HS-27A (cell line): ENCODE data around the gene PNPLA3.
"Not testable (repeated sequence)": the region's sequence is repeated elsewhere in the genome, so short reads cannot be mapped to it uniquely, and the experiment has no call there.

Experiments used
- DNase-seq: peaks from one replicate; pipeline ENCODE4 v3.0.0-alpha.2; 2012; ENCODE audit warnings: low read depth, missing footprints

Gene PNPLA3

DNA sequence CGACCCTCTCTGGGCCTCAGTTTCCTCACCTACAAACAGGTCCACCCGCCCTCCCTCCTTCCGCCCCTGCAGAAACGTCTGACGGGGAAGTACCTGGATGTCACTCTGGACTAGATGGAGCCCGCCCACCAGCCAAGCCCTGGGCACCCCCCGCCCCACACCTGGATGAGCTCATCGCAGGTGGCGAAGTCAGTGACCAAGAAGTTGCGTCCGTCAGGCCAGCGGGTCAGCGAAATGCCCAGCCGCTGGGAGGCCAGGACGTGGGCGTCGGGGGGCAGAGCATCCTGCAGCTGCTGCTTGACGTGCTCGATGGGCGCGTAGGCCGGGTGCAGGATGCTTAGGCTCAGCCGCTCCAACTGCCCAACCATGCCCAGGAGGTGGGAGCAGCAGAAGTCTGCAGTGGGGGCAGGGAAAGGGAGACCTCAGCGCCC lies 32.7 kb upstream of the PNPLA3 start:
- no peak for DNase-seq

DNA sequence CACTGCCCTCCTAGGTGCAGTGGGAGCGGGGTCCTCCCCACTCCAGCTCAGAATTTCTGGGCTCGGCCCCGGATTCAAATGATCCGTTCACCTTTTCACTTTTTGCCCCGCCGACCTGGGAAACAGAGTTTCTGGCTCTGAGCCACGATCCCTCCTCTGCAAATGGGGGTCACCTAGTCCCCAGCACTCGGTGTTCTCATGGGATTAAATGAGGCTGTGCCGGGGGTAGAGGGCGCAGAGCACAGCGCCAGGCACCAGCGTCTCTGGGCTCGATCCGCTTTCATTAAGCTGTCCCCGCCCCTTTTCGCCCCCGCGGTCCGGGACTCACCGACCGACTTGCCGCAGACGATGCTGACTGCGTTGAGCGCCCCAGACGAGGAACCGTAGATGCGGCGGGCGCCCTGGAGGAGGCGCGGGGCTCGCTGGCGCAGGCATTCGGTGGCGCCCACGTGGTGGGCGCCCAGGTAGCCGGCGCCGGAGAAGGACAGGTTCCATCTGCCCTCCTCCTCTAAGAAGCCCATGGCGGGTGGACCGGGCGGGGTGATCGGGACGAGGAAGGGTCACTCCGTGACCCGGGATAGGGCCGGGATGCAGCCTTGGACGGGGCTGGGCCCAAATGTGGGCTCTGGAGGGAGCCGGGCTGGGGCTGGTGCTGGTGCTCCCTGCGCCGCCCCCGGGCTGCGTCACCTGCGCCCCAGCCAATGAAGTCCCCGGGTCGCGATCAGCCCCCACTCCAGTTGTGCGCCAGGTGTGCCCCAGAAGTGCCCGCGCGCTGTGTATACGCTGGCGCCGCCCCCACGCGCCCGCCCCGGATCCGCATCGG lies 32.0 kb upstream of the PNPLA3 start, which contains the start of gene PNPLA5:
Gene PNPLA5 (minus strand): TSS at position 654 of the 823 bp plus-strand sequence. CDS start 133 bp downstream, at position 521.
- no peak for DNase-seq

DNA sequence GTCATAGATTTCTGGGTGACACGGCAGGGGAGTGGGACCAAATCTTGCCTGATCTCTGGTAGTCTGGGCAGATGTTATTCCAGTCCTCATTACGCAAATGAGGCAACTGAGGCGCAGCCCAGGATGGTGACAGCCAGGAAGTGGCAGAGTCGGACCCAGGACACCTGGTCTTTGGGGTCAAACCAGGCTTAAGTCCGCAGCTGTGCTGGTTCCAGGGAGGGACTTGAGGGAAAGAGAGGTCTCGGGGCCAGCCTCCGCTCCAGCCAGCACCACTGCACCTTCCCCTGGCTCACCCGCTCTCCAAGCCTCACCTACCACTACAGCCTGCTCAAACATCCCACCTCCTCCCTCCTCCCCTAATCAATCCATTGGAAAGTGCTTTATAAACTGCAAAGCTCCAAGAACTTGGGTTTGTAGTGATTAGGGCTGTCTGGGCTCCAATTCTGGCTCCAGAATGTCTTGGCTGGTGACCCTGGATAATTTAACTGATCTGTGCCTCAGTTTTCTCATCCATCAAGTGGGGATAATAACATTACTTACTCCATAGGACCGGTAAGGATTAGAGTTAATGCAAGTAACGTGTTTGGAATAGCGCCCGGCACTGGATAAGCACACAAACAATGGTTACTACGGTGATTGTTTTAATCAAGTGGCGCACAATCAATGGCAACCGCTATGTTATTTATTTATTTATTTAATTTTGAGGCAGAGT lies 31.3 kb upstream of the PNPLA3 start:
- no peak for DNase-seq

DNA sequence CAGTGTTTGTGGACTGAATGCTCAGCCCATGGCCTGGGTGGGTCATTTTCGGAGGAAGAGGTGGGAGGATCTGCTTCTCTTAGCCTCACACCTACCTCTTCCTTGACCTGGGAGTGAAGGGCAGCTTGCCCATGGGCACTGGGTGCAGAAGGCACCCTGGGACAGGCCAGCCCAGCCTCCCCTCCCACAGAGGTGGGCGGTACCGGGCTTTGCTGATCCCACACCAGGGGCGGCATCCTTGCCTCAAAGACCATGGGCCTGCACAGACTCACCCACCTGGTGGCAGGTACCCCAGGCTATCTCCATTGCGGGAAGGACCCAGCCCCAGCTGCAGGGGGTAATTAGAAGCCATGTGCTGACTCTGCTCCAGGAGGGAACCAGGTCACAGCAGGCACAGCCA lies 30.3 kb upstream of the PNPLA3 start:
- no peak for DNase-seq

GRCh38 chr22:43894122-43894521 lies 29.5 kb upstream of the PNPLA3 start:
- no peak for DNase-seq

GRCh38 chr22:43895986-43896645 lies 27.5 kb upstream of the PNPLA3 start:
- no peak for DNase-seq

GRCh38 chr22:43897751-43898261 lies 25.8 kb upstream of the PNPLA3 start:
- no peak for DNase-seq

DNA sequence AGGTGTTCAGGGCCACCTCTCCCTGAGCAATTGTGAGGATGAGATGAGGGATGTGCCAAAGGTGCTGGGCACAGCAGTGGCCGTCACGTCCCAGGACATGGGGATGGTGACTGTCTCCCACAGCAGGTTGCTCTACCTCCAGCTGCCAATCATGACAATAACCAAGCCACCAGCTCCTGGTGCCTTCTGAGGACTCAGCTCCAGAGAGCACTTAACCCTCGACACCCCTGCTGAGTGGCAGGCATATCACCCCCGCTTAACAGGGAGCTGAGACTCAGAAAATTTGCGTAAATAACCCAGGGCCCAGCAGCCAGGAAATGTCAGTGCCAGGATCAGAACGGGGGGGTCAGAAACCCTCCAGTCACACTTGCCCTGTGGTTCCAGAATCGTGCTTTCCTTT lies 23.4 kb upstream of the PNPLA3 start:
- DNase-seq = no peak

GRCh38 chr22:43901976-43902643 lies 21.5 kb upstream of the PNPLA3 start:
- no peak for DNase-seq

DNA sequence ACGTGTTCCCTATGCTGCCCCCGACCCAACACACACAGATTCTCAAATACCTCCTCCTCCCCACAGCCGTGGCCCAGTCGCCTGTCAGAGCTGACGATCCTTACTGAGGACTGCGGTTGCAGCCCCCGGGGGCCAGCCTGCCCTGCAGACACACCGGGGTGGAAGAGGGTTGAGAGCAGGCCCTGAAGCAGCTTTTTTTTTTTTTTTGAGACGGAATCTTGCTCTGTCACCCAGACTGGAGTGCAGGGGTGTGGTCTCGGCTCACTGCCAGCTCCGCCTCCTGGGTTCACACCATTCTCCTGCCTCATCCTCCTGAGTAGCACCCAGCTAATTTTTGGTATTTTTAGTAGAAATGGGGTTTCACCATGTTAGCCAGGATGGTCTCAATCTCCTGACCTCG lies 20.6 kb upstream of the PNPLA3 start:
- DNase-seq = not testable (repeated sequence)

DNA sequence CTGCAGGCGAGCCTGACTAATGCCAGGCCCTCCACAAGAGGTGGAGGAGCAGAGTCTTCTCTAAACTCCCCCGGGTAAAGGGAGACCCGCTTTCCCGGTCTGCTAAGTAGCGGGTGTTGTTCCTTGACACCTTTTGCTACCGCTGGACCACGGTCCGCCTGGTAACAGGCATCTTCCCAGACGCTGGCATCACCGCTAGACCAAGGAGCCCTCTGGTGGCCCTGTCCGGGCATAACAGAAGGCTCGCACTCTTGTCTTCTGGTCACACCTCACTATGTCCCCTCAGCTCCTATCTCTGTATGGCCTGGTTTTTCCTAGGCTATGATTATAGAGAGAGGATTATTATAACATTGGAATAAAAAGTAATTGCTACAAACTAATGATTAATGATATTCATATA lies 19.2 kb upstream of the PNPLA3 start:
- DNase-seq = not testable (repeated sequence)

DNA sequence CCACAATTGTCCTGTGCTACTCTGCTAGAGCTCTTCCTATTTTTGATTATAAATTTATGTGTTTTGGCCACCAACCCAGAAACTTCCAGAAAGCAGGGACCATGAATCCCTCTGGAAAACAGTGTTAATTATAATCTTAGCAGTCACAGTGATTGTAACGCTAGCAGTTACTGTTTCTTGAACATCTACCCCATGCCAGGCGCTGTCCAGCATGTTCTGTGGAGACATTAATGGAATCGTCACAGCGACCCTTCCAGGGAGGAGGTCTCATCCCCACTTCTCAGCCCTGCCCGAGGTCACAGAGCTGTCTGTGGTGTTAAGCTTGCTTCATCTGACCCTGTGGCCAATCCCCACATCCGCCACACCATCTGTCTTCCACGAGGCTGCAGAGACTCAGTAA lies 17.9 kb upstream of the PNPLA3 start:
- no peak for DNase-seq

GRCh38 chr22:43909708-43910107 lies 13.9 kb upstream of the PNPLA3 start:
- no peak for DNase-seq

GRCh38 chr22:43910178-43910695 lies 13.4 kb upstream of the PNPLA3 start:
- no peak for DNase-seq

GRCh38 chr22:43911351-43911750 lies 12.3 kb upstream of the PNPLA3 start:
- DNase-seq = no peak

DNA sequence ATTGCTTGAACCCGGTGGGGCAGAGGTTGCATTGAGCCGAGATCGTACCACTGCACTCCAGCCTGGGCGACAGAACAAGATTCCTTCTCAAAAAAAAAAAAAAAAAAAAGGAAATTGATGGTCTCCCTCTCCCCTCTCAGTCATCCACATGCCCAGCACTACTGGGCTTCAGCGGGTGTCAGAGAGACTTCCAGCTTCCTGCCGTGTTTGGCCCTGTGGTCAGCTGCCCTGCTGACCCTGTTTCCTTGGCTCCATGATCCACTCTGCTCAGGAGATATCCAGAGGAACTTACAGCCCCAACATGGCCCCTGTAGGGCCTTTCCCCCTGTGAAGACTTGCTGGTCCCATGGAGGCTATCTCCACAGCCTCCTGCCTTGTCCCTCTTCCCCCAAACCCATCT lies 6.1 kb upstream of the PNPLA3 start:
- DNase-seq = no peak

- peak; percentile 26 for DNase-seq
These were observed 4.3 kb upstream of the PNPLA3 start for GRCh38 chr22:43919106-43919973.

DNA sequence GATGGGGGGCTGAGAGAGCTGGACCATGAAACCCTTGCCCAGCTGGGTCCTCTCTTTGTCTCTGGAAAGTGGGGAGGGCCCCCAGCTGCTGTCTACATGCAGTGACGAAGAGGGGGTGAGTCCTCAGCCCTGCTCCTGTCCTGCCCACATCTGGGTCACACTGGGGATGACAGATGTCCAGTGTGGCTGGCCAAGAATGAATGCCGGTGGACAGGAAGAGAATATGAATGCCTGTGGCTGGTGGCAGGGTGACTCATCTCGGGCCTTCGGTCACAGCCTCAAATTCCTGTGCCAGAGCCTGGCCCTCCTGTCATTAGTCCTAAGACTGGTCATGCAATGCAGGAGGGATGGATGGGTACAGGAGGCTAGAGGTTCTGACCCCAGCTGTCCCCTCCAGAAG lies 2.2 kb upstream of the PNPLA3 start:
- DNase-seq = peak; percentile 74

- DNase-seq = no peak
These were observed 1.5 kb upstream of the PNPLA3 start for GRCh38 chr22:43922123-43922522.

GRCh38 chr22:43923191-43923590 lies 414 bp upstream of the PNPLA3 start:
- no peak for DNase-seq

DNA sequence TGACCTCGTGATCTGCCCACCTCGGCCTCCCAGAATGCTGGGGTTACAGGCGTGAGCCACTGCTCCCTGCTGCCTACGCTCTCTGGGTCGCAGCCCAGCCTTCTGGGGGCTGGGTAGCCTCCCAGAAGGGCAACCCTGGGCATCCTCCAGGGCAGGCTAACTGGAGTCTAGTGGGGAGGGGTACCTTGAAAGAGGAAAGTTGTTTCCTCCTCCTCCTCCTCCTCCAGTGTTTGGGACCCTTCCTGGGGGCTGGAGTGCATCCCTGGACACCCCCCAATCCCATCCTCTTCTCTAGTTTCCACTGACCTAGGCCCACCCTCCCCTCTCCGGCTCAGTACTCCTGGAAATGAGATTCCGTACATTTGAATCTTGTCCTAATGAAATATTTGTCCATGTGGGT lies 1.3 kb downstream of the PNPLA3 start:
- no peak for DNase-seq
